ENCODE results near the gene CBFA2T3. TPM values are rescaled to one million over a fixed set of nuclear protein-coding genes. Genes with fewer than 3 reads are reported as not detected.

The CBFA2T3 gene
- total RNA-seq, 4 donors from 2014 or later = 4.0 to 18.5 (median 5.5) TPM

DNA sequence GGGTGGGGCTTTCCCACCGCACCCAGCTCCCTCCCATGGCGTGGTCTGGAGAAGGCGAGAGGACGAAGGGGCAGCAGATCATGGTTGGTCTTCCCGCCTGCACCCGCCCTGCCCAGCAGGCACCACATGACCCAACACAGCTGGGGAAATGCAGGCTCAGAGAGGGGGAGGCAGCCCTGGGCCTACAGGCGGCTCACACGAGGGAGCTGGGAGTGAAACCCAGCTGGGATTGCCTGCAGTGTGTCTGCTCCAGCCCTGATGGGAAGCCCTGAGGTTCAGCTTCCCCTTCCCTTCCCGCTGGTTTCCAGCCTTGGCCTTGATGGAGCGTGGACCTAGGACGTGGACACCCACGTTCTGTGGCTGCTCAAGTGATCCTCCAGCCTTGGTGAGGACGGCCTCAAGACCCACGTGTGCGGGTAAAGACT is 90.6 kb downstream of the CBFA2T3 start:
- H3K4me1 ChIP-seq = peaks cover 4 to 22% (median 7%) of the 10 kb centered on the region in 4 donors
- H3K27me3 ChIP-seq = no peaks in the 10 kb centered on the region
- H3K27ac ChIP-seq = peak overlapping the region; percentile 19 to 65 (median 43)
- no peaks in the 10 kb centered on the region for H3K36me3 ChIP-seq
- no peak for TF ChIP-seq CTCF (IDR thresholded peaks at IDR 0.05)
- no peak for TF ChIP-seq POLR2AphosphoS5 (IDR thresholded peaks at IDR 0.05)
- no peak for TF ChIP-seq POLR2A (IDR thresholded peaks at IDR 0.05)
- no peak for TF ChIP-seq EP300 (IDR thresholded peaks at IDR 0.05; ENCODE audit: low read depth)
- H3K4me3 ChIP-seq = no peak overlapping the region
- in situ Hi-C loops (cut with MboI; ENCODE audit: low pct_ligation_motif_present in 1 of 4, low pct_unique_long_range_greater_than_20kb in 1 of 4, low sequenced_read_pairs in 3 of 4) (no loop called here), intact Hi-C loops (cut with DNase I; ENCODE audit: low total_unique reads) (no loop called here)
- H3K9me3 ChIP-seq = no peaks in the 10 kb centered on the region
- 78% methylated on average over 15 of the region's 15 CpGs; no CpG with 5 or more reads in 1 of the 2 donors for WGBS, 2 donors (ENCODE audit: low coverage in 1 of 2)
- no peak for DNase-seq

- Histone ChIP-seq H3K27ac (peak overlapping the region in 2 of 4 donors; percentile 58 to 65), H3K4me3 (no peak overlapping the region), H3K27me3 (peaks cover 3% of the 10 kb centered on the region), H3K36me3 (no peaks in the 10 kb centered on the region), H3K9me3 (no peaks in the 10 kb centered on the region), H3K4me1 (peaks cover 4 to 26% (median 14%) of the 10 kb centered on the region in 4 donors)
- in situ Hi-C loops (cut with MboI; ENCODE audit: low pct_ligation_motif_present in 1 of 4, low pct_unique_long_range_greater_than_20kb in 1 of 4, low sequenced_read_pairs in 3 of 4) = no loop called here
- intact Hi-C loops (cut with DNase I; ENCODE audit: low total_unique reads) = no loop called here
- TF ChIP-seq POLR2AphosphoS5 (IDR thresholded peaks at IDR 0.05) (no peak), POLR2A (IDR thresholded peaks at IDR 0.05) (no peak), EP300 (IDR thresholded peaks at IDR 0.05; ENCODE audit: low read depth) (no peak), CTCF (IDR thresholded peaks at IDR 0.05) (no peak)
- no peak for DNase-seq
- WGBS, 2 donors (ENCODE audit: low coverage in 1 of 2) = 85% methylated on average over 28 of the region's 28 CpGs; no CpG with 5 or more reads in 1 of the 2 donors
Measured at GRCh38 chr16:88885693-88886280, 91.2 kb downstream of the CBFA2T3 start.

- WGBS, 2 donors (ENCODE audit: low coverage in 1 of 2) = 91% methylated on average over 36 of the region's 39 CpGs; no CpG with 5 or more reads in 1 of the 2 donors
- no peak for DNase-seq
- H3K27me3 ChIP-seq = peaks cover 12% of the 10 kb centered on the region
- intact Hi-C loops (cut with DNase I; ENCODE audit: low total_unique reads) = no loop called here
- no peak overlapping the region for H3K4me3 ChIP-seq
- no peak for TF ChIP-seq CTCF (IDR thresholded peaks at IDR 0.05)
- no peak for TF ChIP-seq POLR2AphosphoS5 (IDR thresholded peaks at IDR 0.05)
- no peak for TF ChIP-seq POLR2A (IDR thresholded peaks at IDR 0.05)
- TF ChIP-seq EP300 (IDR thresholded peaks at IDR 0.05; ENCODE audit: low read depth) = no peak
- no peaks in the 10 kb centered on the region for H3K9me3 ChIP-seq
- H3K36me3 ChIP-seq = no peaks in the 10 kb centered on the region
- in situ Hi-C loops (cut with MboI; ENCODE audit: low pct_ligation_motif_present in 1 of 4, low pct_unique_long_range_greater_than_20kb in 1 of 4, low sequenced_read_pairs in 3 of 4) = no loop called here
- no peak overlapping the region for H3K27ac ChIP-seq
- peaks cover 4 to 29% (median 18%) of the 10 kb centered on the region in 4 donors for H3K4me1 ChIP-seq
Measured at GRCh38 chr16:88884569-88885271, 92.3 kb downstream of the CBFA2T3 start.

GRCh38 chr16:88883946-88884345 is 93.1 kb downstream of the CBFA2T3 start:
- no peak overlapping the region for H3K27ac ChIP-seq
- peaks cover 15% of the 10 kb centered on the region for H3K27me3 ChIP-seq
- no peak for DNase-seq
- no peak overlapping the region for H3K4me3 ChIP-seq
- TF ChIP-seq EP300 (IDR thresholded peaks at IDR 0.05; ENCODE audit: low read depth) (no peak), POLR2A (IDR thresholded peaks at IDR 0.05) (no peak), POLR2AphosphoS5 (IDR thresholded peaks at IDR 0.05) (no peak), CTCF (IDR thresholded peaks at IDR 0.05) (no peak)
- H3K36me3 ChIP-seq = no peaks in the 10 kb centered on the region
- in situ Hi-C loops (cut with MboI; ENCODE audit: low pct_ligation_motif_present in 1 of 4, low pct_unique_long_range_greater_than_20kb in 1 of 4, low sequenced_read_pairs in 3 of 4) = no loop called here
- 80% methylated on average over 11 of the region's 11 CpGs; no CpG with 5 or more reads in 1 of the 2 donors for WGBS, 2 donors (ENCODE audit: low coverage in 1 of 2)
- intact Hi-C loops (cut with DNase I; ENCODE audit: low total_unique reads) = no loop called here
- H3K4me1 ChIP-seq = peaks cover 4 to 29% (median 18%) of the 10 kb centered on the region in 4 donors
- H3K9me3 ChIP-seq = no peaks in the 10 kb centered on the region
